H9 (cell line): ENCODE measurements around the gene LSMEM2. TPM values are rescaled to one million over a fixed set of nuclear protein-coding genes. Genes with fewer than 3 reads are reported as not detected.

Source experiments
- DNase-seq: peaks from one replicate; pipeline ENCODE4 v3.0.0-alpha.2; 2017
- H2AFZ ChIP-seq: one replicate; pipeline ENCODE4 v1.6.1; 2013; ENCODE audit warnings: mild to moderate bottlenecking, low read length, control low read depth, moderate library complexity
- H2AK5ac ChIP-seq: 2 replicates; pipeline ENCODE4 v1.6.1; 2013; ENCODE audit warnings: low read length, control low read depth, mixed read lengths; ENCODE audit not compliant: insufficient read length
- H2BK120ac ChIP-seq: one replicate; pipeline ENCODE4 v1.6.1; 2013; ENCODE audit warnings: low read depth, mild to moderate bottlenecking, low read length, control low read depth, inconsistent platforms; ENCODE audit not compliant: poor library complexity, severe bottlenecking
- H2BK12ac ChIP-seq: 2 replicates; pipeline ENCODE4 v1.6.1; 2013; ENCODE audit warnings: low read length, control low read depth, mixed read lengths, low read depth; ENCODE audit not compliant: insufficient read length
- H2BK15ac ChIP-seq: 2 replicates; pipeline ENCODE4 v1.6.1; 2013; ENCODE audit warnings: low read depth, low read length, control low read depth
- H2BK20ac ChIP-seq: one replicate; pipeline ENCODE4 v1.6.1; 2013; ENCODE audit warnings: low read depth, mild to moderate bottlenecking, low read length, control low read depth, inconsistent platforms; ENCODE audit not compliant: poor library complexity, severe bottlenecking
- H2BK5ac ChIP-seq: 2 replicates; pipeline ENCODE4 v1.6.1; 2013; ENCODE audit warnings: low read length, control low read depth, mixed read lengths; ENCODE audit not compliant: insufficient read length
- H3K14ac ChIP-seq: 2 replicates; pipeline ENCODE4 v1.6.1; 2013; ENCODE audit warnings: low read length, control low read depth; ENCODE audit not compliant: insufficient read depth
- H3K18ac ChIP-seq: 2 replicates; pipeline ENCODE4 v1.6.1; 2013; ENCODE audit warnings: low read depth, mild to moderate bottlenecking, mixed read lengths, low read length, control low read depth; ENCODE audit not compliant: insufficient read length
- H3K23ac ChIP-seq: 2 replicates; pipeline ENCODE4 v1.6.1; 2013; ENCODE audit warnings: low read length, control low read depth, mixed read lengths, low read depth; ENCODE audit not compliant: insufficient read length
- H3K23me2 ChIP-seq: 2 replicates; pipeline ENCODE4 v1.6.1; 2013; ENCODE audit warnings: low read depth, mild to moderate bottlenecking, mixed read lengths, low read length, control low read depth; ENCODE audit not compliant: insufficient read length, poor library complexity, severe bottlenecking
- H3K27ac ChIP-seq: 2 replicates; pipeline ENCODE4 v1.5.1; 2013; ENCODE audit warnings: low read length, control low read depth, mixed read lengths, low read depth; ENCODE audit not compliant: insufficient read length
- H3K27me3 ChIP-seq: 2 replicates; pipeline ENCODE4 v1.6.1; 2013; ENCODE audit warnings: low read length, control low read depth, inconsistent platforms; ENCODE audit not compliant: insufficient read depth
- H3K4ac ChIP-seq: 2 replicates; pipeline ENCODE4 v1.6.1; 2013; ENCODE audit warnings: low read depth, mild to moderate bottlenecking, control low read depth, inconsistent platforms, low read length, moderate library complexity
- H3K4me1 ChIP-seq: 2 replicates; pipeline ENCODE4 v1.6.1; 2013; ENCODE audit warnings: low read length, control low read depth, inconsistent platforms; ENCODE audit not compliant: insufficient read depth
- H3K4me2 ChIP-seq: 2 replicates; pipeline ENCODE4 v1.6.1; 2013; ENCODE audit warnings: low read length, control low read depth, mixed read lengths; ENCODE audit not compliant: insufficient read length, insufficient read depth
- H3K56ac ChIP-seq: 2 replicates; pipeline ENCODE4 v1.6.1; 2013; ENCODE audit warnings: low read depth, mild to moderate bottlenecking, mixed read lengths, low read length, control low read depth; ENCODE audit not compliant: insufficient read length
- H3K79me1 ChIP-seq: 2 replicates; pipeline ENCODE4 v1.6.1; 2013; ENCODE audit warnings: low read depth, mild to moderate bottlenecking, moderate library complexity, low read length, control low read depth, inconsistent platforms; ENCODE audit not compliant: insufficient read depth, poor library complexity, severe bottlenecking
- H3K79me2 ChIP-seq: 2 replicates; pipeline ENCODE4 v1.6.1; 2013; ENCODE audit warnings: low read length, control low read depth, inconsistent platforms; ENCODE audit not compliant: insufficient read depth
- H3K9ac ChIP-seq: 2 replicates; pipeline ENCODE4 v1.6.1; 2013; ENCODE audit warnings: low read length, control low read depth, mixed read lengths; ENCODE audit not compliant: insufficient read length; ENCODE audit errors: extremely low read depth
- H3K9me3 ChIP-seq: one replicate; pipeline ENCODE4 v1.6.1; 2013; ENCODE audit warnings: low read depth, low read length, inconsistent platforms; ENCODE audit not compliant: control insufficient read depth
- H3T11ph ChIP-seq: one replicate; pipeline ENCODE4 v1.6.1; 2013; ENCODE audit warnings: mild to moderate bottlenecking, low read length, control low read depth, inconsistent platforms
- H4K20me1 ChIP-seq: one replicate; pipeline ENCODE4 v1.6.1; 2013; ENCODE audit not compliant: control insufficient read depth, insufficient read length, insufficient read depth
- H4K5ac ChIP-seq: 2 replicates; pipeline ENCODE4 v1.6.1; 2013; ENCODE audit warnings: low read depth, mild to moderate bottlenecking, mixed read lengths, low read length, control low read depth; ENCODE audit not compliant: insufficient read length
- H4K8ac ChIP-seq: replicated peaks from 2 replicates; pipeline ENCODE4 v1.6.1; 2013; ENCODE audit warnings: low read length, control low read depth, mixed read lengths, low read depth; ENCODE audit not compliant: insufficient read length
- H4K91ac ChIP-seq: 2 replicates; pipeline ENCODE4 v1.6.1; 2013; ENCODE audit warnings: low read depth, mild to moderate bottlenecking, moderate library complexity, mixed read lengths, low read length, control low read depth; ENCODE audit not compliant: insufficient read length
- H3K27ac Mint-ChIP-seq, 3 experiments: 2 replicates in 2 of 3; 3 replicates in 1 of 3; pipeline ENCODE4 v1.8.0; 2020 to 2021; ENCODE audit warnings: mixed read lengths in 3 of 3, mild to moderate bottlenecking in 1 of 3, moderate library complexity in 1 of 3
- H3K27me3 Mint-ChIP-seq: 2 replicates; pipeline ENCODE4 v1.8.0; 2021; ENCODE audit warnings: low read depth, mild to moderate bottlenecking, moderate library complexity, mixed read lengths
- H3K36me3 Mint-ChIP-seq, 3 experiments: 2 replicates in 2 of 3; 3 replicates in 1 of 3; pipeline ENCODE4 v1.8.0; 2020 to 2021; ENCODE audit warnings: low read depth in 3 of 3, mixed read lengths in 3 of 3; ENCODE audit not compliant: insufficient read depth in 1 of 3
- H3K4me1 Mint-ChIP-seq, 2 experiments: 2 replicates each; pipeline ENCODE4 v1.8.0; 2020; ENCODE audit warnings: mixed read lengths in 2 of 2
- H3K4me3 Mint-ChIP-seq, 2 experiments: 2 replicates in 1 of 2; 3 replicates in 1 of 2; pipeline ENCODE4 v1.8.0; 2020 to 2021; ENCODE audit warnings: mild to moderate bottlenecking in 2 of 2, mixed read lengths in 2 of 2, moderate library complexity in 1 of 2
- H3K9me3 Mint-ChIP-seq, 2 experiments: 2 replicates in 1 of 2; 3 replicates in 1 of 2; pipeline ENCODE4 v1.8.0; 2020; ENCODE audit warnings: mild to moderate bottlenecking in 2 of 2, mixed read lengths in 2 of 2, moderate library complexity in 1 of 2
- WGBS: extraction: QIAGEN DNeasy Blood & Tissue Kit; methylation state at CpG from one replicate; pipeline ENCODE4 v1.1.7; 2013; ENCODE audit warnings: missing lambda C conversion rate, low lambda C conversion rate, mixed read lengths; ENCODE audit not compliant: insufficient read length; ENCODE audit errors: extremely low coverage; 5-methylcytosine and 5-hydroxymethylcytosine counted together
- total RNA-seq: library from RNA; stranded (reverse); gene quantifications from 2 replicates; pipeline ENCODE4 v1.2.1, GENCODE V29; 2021
- TF ChIP-seq, protein P1 (sequence below): fragments of 200-600 bp; sonication (generic); conservative IDR thresholded peaks from 3 replicates; pipeline ENCODE4 v1.8.0; 2021; ENCODE audit warnings: antibody characterized with exemption, mild to moderate bottlenecking

Gene LSMEM2
- total RNA-seq, 1 experiment from 2014 or later: 0.50 TPM

- Histone ChIP-seq H3K27ac (no peak overlapping the region), H2BK120ac (no peak overlapping the region), H3K14ac (no peak overlapping the region), H4K8ac (no peak overlapping the region), H3K4me1 (no peaks in the 10 kb centered on the region), H4K91ac (no peak overlapping the region), H3K4ac (no peak overlapping the region), H3K9ac (no peak overlapping the region), H3K18ac (no peak overlapping the region), H3T11ph (no peak overlapping the region), H3K4me2 (no peak overlapping the region), H3K79me1 (no peaks in the 10 kb centered on the region), H2AFZ (no peak overlapping the region), H3K27me3 (peaks cover 16% of the 10 kb centered on the region; the same call in 1 of the 2 replicates), H2BK12ac (no peak overlapping the region), H3K9me3 (no peaks in the 10 kb centered on the region), H4K20me1 (no peaks in the 10 kb centered on the region), H3K56ac (no peak overlapping the region), H2BK15ac (no peak overlapping the region), H3K23me2 (peaks cover 10% of the 10 kb centered on the region), H2AK5ac (no peak overlapping the region), H3K23ac (no peak overlapping the region), H2BK5ac (no peak overlapping the region), H4K5ac (no peak overlapping the region), H2BK20ac (no peak overlapping the region), H3K79me2 (no peaks in the 10 kb centered on the region)
- TF ChIP-seq, protein P1, sequence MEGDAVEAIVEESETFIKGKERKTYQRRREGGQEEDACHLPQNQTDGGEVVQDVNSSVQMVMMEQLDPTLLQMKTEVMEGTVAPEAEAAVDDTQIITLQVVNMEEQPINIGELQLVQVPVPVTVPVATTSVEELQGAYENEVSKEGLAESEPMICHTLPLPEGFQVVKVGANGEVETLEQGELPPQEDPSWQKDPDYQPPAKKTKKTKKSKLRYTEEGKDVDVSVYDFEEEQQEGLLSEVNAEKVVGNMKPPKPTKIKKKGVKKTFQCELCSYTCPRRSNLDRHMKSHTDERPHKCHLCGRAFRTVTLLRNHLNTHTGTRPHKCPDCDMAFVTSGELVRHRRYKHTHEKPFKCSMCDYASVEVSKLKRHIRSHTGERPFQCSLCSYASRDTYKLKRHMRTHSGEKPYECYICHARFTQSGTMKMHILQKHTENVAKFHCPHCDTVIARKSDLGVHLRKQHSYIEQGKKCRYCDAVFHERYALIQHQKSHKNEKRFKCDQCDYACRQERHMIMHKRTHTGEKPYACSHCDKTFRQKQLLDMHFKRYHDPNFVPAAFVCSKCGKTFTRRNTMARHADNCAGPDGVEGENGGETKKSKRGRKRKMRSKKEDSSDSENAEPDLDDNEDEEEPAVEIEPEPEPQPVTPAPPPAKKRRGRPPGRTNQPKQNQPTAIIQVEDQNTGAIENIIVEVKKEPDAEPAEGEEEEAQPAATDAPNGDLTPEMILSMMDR: no peak
- Mint-ChIP-seq H3K9me3 (no peaks in the 10 kb centered on the region; a peak in 1 of 5 replicates), H3K27me3 (peaks cover 59% of the 10 kb centered on the region), H3K36me3 (no peaks in the 10 kb centered on the region; a peak in 1 of 7 replicates), H3K27ac (no peak overlapping the region), H3K4me3 (no peak overlapping the region), H3K4me1 (peaks cover 31 to 44% of the 10 kb centered on the region in 2 experiments)
- DNase-seq: no peak
- WGBS: no CpG with 5 or more reads among the region's 31 CpGs
Observed at GRCh38 chr3:50273689-50274065, 5.2 kb upstream of the LSMEM2 start.
